ENCODE data around the gene GPR87. TPM values are rescaled to one million over a fixed set of nuclear protein-coding genes. Genes with fewer than 3 reads are reported as not detected.

The GPR87 gene, protein sequence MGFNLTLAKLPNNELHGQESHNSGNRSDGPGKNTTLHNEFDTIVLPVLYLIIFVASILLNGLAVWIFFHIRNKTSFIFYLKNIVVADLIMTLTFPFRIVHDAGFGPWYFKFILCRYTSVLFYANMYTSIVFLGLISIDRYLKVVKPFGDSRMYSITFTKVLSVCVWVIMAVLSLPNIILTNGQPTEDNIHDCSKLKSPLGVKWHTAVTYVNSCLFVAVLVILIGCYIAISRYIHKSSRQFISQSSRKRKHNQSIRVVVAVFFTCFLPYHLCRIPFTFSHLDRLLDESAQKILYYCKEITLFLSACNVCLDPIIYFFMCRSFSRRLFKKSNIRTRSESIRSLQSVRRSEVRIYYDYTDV
- total RNA-seq (2014; rRNA removed; shearing (Covaris generic)), result 0.21 TPM in 1 of 2 replicates, not detected in the other

DNA sequence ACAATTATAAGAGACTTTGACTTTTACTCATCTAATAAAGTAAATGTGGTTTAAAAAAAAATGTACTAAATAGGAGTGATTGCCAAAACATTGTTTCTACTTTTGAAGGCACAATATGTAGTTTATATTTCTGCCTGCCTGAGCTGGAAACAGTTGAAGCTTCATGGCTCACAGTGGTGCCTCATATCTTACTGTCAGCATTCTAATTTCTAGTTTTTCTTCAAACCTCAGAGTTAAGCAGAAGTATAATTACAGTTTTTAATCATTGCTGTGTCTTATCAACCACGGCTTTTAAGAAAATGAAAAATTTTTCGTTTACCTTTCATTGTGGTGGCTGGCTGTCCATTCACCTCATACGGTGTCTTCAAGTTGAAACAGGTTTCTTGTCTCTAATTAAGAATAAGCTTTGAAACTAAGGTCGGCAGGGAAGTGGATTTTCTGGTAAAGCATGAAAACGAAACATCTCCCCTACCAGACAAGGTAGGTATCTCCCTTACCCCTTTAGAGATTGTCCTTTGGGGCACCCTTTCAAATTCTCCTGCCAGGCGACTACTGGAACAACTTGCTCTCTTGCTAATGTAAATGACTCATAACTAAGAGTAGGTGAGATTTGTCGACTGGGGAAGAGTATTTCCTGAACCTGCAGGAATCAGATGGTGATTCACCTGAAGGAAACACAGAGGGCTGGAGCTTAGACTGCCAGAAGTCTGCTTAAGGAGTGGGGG, at the start of gene GPR87:
Gene GPR87 (minus strand): TSS at position 554 of the 725 bp plus-strand sequence. CDS start 16,720 bp downstream, outside the sequence.
- Histone ChIP-seq H3K36me3 (replicated peaks; ENCODE audit: control insufficient read depth, insufficient read depth, low read length) (no peaks in the 10 kb centered on the region), H3K4me3 (ENCODE audit: insufficient read depth, low read depth, low read length) (no peak within 1 kb of the TSS)
- no peak for DNase-seq

DNA sequence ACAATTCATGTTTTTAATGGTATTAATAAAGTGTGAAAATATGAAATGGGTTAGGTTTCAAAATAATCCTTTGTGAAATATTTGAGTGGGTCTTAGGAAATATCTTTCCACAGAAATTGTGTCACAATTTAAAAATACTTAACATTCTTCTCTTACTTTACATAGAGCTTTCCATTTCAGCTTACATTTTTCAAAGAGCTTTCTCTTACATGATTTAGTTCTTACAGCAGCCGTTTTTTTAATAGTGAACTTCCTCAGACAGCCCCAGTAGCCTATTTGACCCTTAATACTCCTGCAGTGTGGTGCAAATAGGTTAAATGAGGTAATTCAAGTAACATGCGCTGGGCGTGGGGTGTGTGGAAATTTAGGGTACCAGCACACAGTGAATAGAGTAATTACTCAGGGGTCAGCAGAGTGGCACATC, 46.1 kb upstream of the GPR87 start:
- Histone ChIP-seq H3K4me3 (ENCODE audit: insufficient read depth, low read depth, low read length) (no peak overlapping the region), H3K36me3 (replicated peaks; ENCODE audit: control insufficient read depth, insufficient read depth, low read length) (no peaks in the 10 kb centered on the region; the same call in 1 of the 2 replicates), H3K27me3 (ENCODE audit: control insufficient read depth, insufficient read depth, low read length) (no peaks in the 10 kb centered on the region)
- no peak for DNase-seq

More for the DNA sequence above, at the start of gene GPR87:
- H3K27me3 ChIP-seq (ENCODE audit: control insufficient read depth, insufficient read depth, low read length), result no peaks in the 10 kb centered on the region

DNA sequence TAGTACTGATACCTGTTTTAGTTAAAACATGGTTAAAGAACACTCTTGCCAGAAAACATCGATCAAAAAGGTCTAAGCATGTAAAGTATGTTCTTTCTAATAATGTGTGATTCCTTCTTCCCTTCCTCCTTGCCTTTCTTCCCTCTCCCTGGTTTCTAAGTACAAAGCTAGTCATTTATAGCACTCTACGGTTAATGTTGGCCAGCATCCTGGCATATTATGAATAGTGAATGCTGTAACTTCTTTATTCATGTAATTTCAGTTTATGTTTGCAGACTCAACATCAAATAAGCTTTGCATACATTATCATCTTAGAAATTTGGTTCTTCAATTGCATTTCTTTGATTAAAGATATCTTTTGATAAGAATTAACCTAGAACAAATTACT, 40.8 kb upstream of the GPR87 start:
- Histone ChIP-seq H3K36me3 (replicated peaks; ENCODE audit: control insufficient read depth, insufficient read depth, low read length) (no peaks in the 10 kb centered on the region; the same call in 1 of the 2 replicates), H3K4me3 (ENCODE audit: insufficient read depth, low read depth, low read length) (no peak overlapping the region), H3K27me3 (ENCODE audit: control insufficient read depth, insufficient read depth, low read length) (no peaks in the 10 kb centered on the region)
- no peak for DNase-seq

DNA sequence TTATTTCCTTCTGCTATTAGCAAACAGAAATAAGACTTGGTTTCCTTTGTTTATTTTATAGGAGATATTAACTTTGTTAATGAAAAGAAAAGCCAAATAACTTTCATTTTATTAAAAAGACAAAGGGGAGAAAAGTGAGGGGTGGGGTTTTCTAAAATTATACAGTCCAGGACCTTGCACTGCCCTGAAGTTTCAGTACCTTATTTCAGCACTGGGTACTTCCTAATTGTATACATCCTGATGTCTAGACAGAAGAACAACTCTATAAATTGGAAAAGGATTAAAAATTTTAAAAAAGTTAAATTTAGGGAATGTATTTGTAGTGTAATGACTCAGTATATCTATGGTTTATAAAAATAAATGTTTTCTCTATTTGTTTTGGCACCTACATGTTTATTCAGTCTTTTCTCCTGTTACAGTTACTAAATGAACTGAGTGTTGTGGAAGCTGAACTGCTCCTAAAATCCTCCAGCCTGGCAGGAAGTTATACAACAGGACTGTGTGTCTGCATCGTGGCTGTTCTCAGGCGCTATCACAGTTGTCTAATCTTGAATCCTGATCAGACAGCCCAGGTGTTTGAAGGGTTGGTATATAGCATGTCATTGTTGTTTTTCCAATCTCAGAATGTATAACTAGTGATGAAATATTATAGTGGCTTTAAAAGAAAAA, 40.3 kb upstream of the GPR87 start:
- no peak overlapping the region for H3K4me3 ChIP-seq (ENCODE audit: insufficient read depth, low read depth, low read length)
- no peak for DNase-seq
- no peaks in the 10 kb centered on the region; the same call in 1 of the 2 replicates for H3K36me3 ChIP-seq (replicated peaks; ENCODE audit: control insufficient read depth, insufficient read depth, low read length)
- no peaks in the 10 kb centered on the region for H3K27me3 ChIP-seq (ENCODE audit: control insufficient read depth, insufficient read depth, low read length)

DNA sequence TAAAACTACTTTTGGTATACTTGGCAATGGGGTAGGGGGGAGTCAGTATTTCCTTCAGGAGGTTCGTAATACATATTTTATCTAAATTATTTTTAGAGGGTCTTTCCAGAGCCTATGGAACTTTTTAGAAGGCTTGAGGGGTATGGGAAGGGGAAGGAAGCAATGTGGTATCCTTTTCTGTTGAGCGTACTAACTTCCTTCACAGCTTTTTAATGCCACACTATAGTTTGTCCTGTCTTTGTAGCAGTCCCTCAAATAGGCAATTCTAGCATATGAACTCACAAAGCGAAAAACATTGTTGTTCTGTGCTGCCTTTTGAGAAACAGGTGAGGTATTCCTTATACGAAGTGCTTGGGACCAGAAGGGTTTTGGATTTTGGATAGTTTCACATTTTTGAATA, 35.0 kb upstream of the GPR87 start:
- Histone ChIP-seq H3K4me3 (ENCODE audit: insufficient read depth, low read depth, low read length) (no peak overlapping the region), H3K36me3 (replicated peaks; ENCODE audit: control insufficient read depth, insufficient read depth, low read length) (no peaks in the 10 kb centered on the region; the same call in 1 of the 2 replicates), H3K27me3 (ENCODE audit: control insufficient read depth, insufficient read depth, low read length) (no peaks in the 10 kb centered on the region)
- DNase-seq, result no peak

DNA sequence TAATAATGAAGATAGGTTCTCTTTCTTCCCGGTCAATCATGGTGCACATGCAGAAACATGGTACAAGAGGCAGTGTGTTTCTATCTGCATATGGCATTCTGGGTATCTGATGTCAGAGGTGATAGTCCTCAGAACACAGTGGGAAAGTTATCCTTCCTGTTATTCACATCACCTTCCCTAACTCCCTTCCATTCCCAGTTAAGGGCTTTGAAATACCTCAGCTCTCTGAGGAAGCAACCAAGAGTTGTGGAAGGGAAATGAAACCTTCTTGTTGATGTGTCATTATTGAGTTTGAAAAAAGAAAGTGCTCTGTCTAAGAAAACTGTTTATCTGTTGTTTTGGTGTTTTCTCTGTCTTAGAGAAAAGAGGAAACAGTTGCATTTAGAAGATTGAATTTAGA, 34.6 kb upstream of the GPR87 start:
- H3K27me3 ChIP-seq (ENCODE audit: control insufficient read depth, insufficient read depth, low read length), result no peaks in the 10 kb centered on the region
- no peak overlapping the region for H3K4me3 ChIP-seq (ENCODE audit: insufficient read depth, low read depth, low read length)
- DNase-seq, result no peak
- H3K36me3 ChIP-seq (replicated peaks; ENCODE audit: control insufficient read depth, insufficient read depth, low read length), result no peaks in the 10 kb centered on the region; the same call in 1 of the 2 replicates

DNA sequence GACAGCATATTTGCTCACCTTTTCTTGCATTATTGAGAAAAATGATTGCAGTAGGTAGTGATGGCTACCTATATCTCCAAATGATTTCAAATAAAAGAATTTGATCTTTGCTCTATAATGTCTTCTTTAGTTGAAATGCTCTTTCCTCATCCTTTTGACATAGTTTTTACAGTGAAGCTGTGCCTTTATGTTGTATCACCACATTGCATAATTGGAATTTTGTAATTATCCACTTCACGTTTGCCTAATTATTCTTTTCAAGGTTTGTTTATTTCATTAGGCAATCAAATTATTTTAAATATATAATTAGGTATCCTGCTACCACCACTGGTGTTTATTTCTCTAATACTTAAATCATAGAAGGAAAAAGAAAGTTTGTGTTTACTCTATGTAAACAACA, 34.0 kb upstream of the GPR87 start:
- H3K4me3 ChIP-seq (ENCODE audit: insufficient read depth, low read depth, low read length), result no peak overlapping the region
- no peaks in the 10 kb centered on the region; the same call in 1 of the 2 replicates for H3K36me3 ChIP-seq (replicated peaks; ENCODE audit: control insufficient read depth, insufficient read depth, low read length)
- no peak for DNase-seq
- no peaks in the 10 kb centered on the region for H3K27me3 ChIP-seq (ENCODE audit: control insufficient read depth, insufficient read depth, low read length)

DNA sequence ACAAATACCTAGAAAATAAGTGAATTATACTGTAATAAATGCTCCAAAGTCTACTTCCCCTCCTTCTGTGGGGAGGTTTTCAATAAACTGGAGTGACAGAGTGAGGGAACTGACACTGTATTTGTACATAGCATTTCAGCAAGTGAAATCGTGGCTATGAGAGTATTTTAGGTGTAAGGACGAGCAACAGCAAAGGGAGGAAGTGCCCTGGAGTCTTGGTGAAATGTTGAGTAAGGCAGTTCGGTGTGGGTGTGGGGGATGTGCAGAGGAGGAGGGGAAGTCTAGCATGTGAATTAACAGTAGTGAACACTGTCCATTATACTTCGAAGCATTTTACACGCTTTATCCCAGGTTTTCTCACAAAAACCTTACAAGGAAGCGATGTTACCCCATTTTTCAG, 30.8 kb upstream of the GPR87 start:
- Histone ChIP-seq H3K4me3 (ENCODE audit: insufficient read depth, low read depth, low read length) (no peak overlapping the region), H3K36me3 (replicated peaks; ENCODE audit: control insufficient read depth, insufficient read depth, low read length) (no peaks in the 10 kb centered on the region), H3K27me3 (ENCODE audit: control insufficient read depth, insufficient read depth, low read length) (no peaks in the 10 kb centered on the region)
- no peak for DNase-seq

DNA sequence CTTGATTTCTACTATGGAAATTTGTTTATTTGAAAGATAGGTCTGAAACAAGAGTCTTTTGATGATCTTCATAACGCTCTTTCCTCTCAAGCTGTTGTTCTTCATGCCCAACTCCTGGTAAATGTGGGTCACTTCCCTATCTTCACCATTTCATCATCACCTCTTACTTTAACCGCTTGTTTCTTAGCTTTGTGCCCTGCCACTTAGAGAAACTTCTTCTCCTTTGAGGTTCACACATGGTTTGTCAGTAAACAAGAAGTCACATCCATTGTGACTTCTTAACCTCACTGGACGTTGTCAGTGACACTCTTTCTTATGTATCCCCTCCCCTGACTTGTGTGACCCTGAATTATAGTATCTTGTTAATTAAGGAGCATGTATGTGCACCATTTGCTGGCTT, 29.7 kb upstream of the GPR87 start:
- Histone ChIP-seq H3K4me3 (ENCODE audit: insufficient read depth, low read depth, low read length) (no peak overlapping the region), H3K27me3 (ENCODE audit: control insufficient read depth, insufficient read depth, low read length) (no peaks in the 10 kb centered on the region), H3K36me3 (replicated peaks; ENCODE audit: control insufficient read depth, insufficient read depth, low read length) (no peaks in the 10 kb centered on the region)

DNA sequence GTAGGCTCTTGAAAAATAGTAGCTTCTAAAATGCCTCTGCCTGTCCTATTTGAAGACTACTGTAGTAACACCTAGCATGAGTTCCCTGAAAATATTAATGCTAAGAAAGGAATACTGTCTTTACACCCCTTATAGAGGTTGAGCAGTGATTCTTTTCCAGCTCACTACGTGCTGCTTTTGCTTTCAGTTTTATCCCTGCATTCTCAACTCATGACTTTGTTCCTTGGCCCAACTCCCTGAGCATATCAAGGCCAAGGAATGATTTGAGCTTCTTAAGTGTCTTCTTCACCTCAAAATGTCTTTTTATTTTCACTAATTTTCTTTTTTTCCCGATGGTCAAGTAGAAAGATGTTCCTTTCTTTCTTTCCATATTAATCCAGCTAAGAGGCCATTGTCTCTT, 29.2 kb upstream of the GPR87 start:
- H3K36me3 ChIP-seq (replicated peaks; ENCODE audit: control insufficient read depth, insufficient read depth, low read length), result no peaks in the 10 kb centered on the region
- no peaks in the 10 kb centered on the region for H3K27me3 ChIP-seq (ENCODE audit: control insufficient read depth, insufficient read depth, low read length)
- no peak for DNase-seq
- H3K4me3 ChIP-seq (ENCODE audit: insufficient read depth, low read depth, low read length), result no peak overlapping the region

More for the DNA sequence above, 29.7 kb upstream of the GPR87 start:
- no peak for DNase-seq

DNA sequence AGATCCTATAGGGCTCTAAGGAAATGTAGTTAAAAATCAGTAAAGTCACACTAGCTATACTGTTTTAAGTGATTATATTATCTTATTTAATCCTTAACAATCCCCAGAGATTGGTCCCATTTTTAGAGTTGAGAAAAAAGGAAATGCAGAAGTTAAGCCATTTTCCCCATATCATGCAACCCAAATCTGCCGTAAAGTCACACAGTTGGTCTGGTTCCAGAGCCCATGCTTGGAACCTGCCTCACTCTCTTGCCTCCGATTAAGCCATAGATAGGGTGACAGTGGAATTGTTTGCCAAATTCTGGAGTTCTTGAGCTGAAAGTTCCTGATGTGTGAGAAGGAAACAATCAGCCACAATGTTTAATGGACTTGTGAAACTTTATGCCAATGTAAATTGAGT, 15.1 kb upstream of the GPR87 start:
- no peak for DNase-seq
- no peaks in the 10 kb centered on the region for H3K27me3 ChIP-seq (ENCODE audit: control insufficient read depth, insufficient read depth, low read length)
- H3K4me3 ChIP-seq (ENCODE audit: insufficient read depth, low read depth, low read length), result no peak overlapping the region
- H3K36me3 ChIP-seq (replicated peaks; ENCODE audit: control insufficient read depth, insufficient read depth, low read length), result no peaks in the 10 kb centered on the region

DNA sequence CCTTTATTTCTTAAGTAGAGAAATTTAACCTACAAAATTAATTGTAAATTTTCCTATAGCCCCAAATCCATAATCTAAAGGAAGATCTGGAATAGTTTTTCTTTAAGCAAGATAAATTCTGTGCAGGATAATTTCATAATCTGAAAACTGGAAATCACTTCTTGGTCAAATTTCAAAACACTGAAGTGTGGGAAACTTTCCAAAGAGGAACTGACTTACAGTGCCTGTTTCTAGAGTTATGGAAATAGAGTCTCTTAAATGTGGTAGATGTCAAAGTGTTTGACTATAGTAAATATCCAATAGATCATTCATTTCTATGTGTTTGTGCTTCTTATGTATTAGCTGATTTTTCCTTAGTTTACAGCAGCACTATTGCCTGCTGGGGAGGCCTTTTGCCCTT, 14.3 kb upstream of the GPR87 start:
- Histone ChIP-seq H3K27me3 (ENCODE audit: control insufficient read depth, insufficient read depth, low read length) (no peaks in the 10 kb centered on the region), H3K36me3 (replicated peaks; ENCODE audit: control insufficient read depth, insufficient read depth, low read length) (no peaks in the 10 kb centered on the region)
- no peak for DNase-seq

DNA sequence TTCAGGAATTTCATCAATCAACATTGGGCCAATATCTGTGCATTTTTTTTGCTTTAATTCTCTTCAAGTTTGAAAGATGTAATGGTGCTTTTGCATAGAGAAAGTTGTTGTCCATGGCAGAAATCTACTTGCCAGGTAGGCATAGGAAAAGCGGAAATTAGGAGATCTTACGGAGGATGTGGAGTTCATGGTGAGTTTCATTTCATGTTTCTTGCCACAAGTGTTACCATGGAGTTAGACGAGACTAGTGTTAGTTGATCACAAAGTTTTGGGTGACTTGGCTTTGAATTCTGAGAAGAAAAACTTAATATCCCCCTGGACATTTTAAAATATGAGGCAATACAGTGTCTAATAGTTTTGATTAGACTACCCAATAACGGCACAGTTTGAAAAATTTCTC, 13.8 kb upstream of the GPR87 start:
- DNase-seq, result no peak
- Histone ChIP-seq H3K27me3 (ENCODE audit: control insufficient read depth, insufficient read depth, low read length) (no peaks in the 10 kb centered on the region), H3K4me3 (ENCODE audit: insufficient read depth, low read depth, low read length) (no peak overlapping the region), H3K36me3 (replicated peaks; ENCODE audit: control insufficient read depth, insufficient read depth, low read length) (no peaks in the 10 kb centered on the region)

More for the DNA sequence above, 14.3 kb upstream of the GPR87 start:
- H3K4me3 ChIP-seq (ENCODE audit: insufficient read depth, low read depth, low read length), result no peak overlapping the region

DNA sequence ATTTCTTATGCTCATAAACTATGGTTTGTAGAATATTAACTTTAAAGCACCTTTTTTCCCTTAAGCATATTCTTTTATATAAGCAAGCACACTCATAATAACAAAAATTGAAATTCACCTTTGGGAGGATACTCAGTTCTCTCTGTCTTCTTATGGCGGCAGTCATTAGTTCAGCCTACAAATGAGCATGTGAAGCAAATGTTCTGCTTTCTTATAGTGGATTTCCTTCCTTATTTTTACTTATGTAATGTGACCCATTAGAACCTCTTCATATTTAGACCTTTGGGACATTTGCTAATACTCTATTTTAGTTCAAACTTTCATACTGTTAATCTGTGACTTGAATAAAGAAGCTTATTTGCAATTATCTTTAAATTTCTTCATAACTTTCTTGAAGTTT, 12.7 kb upstream of the GPR87 start, which contains the start of gene P2RY13:
Gene P2RY13 (minus strand): TSS at position 187 of the 400 bp plus-strand sequence. CDS start 21 bp downstream, at position 166.
- no peak within 1 kb of the TSS for H3K4me3 ChIP-seq (ENCODE audit: insufficient read depth, low read depth, low read length)
- no peaks in the 10 kb centered on the region for H3K27me3 ChIP-seq (ENCODE audit: control insufficient read depth, insufficient read depth, low read length)
- DNase-seq, result no peak
- H3K36me3 ChIP-seq (replicated peaks; ENCODE audit: control insufficient read depth, insufficient read depth, low read length), result no peaks in the 10 kb centered on the region
